HepG2 (cell line): ENCODE measurements around the gene ITGA2. TPM values are rescaled to one million over a fixed set of nuclear protein-coding genes. Genes with fewer than 3 reads are reported as not detected.

Source experiments
- FOSL2 ChIP-seq: sonication (generic); formaldehyde crosslinking; IDR thresholded peaks from 2 replicates; pipeline ENCODE4 v1.4.0; 2020; ENCODE audit warnings: missing genetic modification reagents
- FOXA3 ChIP-seq: IDR thresholded peaks from 2 replicates; pipeline ENCODE4 v1.6.1; 2016; ENCODE audit warnings: missing genetic modification reagents, missing compliant biosample characterization
- GRHL1 ChIP-seq: sonication (generic); formaldehyde crosslinking; conservative IDR thresholded peaks from 2 replicates; pipeline ENCODE4 v1.8.0; 2022; ENCODE audit warnings: missing genetic modification reagents
- HMG20A ChIP-seq: IDR thresholded peaks from 2 replicates; pipeline ENCODE4 v1.6.1; 2016; ENCODE audit warnings: borderline replicate concordance
- KAT7 ChIP-seq: IDR thresholded peaks from 2 replicates; pipeline ENCODE4 v1.6.1; 2018; ENCODE audit warnings: borderline replicate concordance, missing compliant biosample characterization
- KLF16 ChIP-seq, 2 experiments: sonication (generic) in 1 of 2; formaldehyde crosslinking in 1 of 2; IDR thresholded peaks; 2 replicates each; pipeline versions ENCODE4 v1.6.1 to v1.8.0; 2016 to 2023; ENCODE audit warnings: missing genetic modification reagents in 2 of 2, missing compliant biosample characterization in 1 of 2
- NCOA2 ChIP-seq: sonication (generic); formaldehyde crosslinking; IDR thresholded peaks from 2 replicates; pipeline ENCODE4 v1.8.0; 2022; ENCODE audit warnings: inconsistent platforms
- NFIB ChIP-seq: sonication (generic); formaldehyde crosslinking; IDR thresholded peaks from 2 replicates; pipeline ENCODE4 v1.9.0; 2021; ENCODE audit warnings: missing genetic modification reagents, mild to moderate bottlenecking, borderline replicate concordance
- SOX13 ChIP-seq, 3 experiments: fragments of 450-650 bp in 1 of 3; sonication (generic) in 1 of 3; formaldehyde crosslinking in 1 of 3; IDR thresholded peaks in 2 of 3; conservative IDR thresholded peaks in 1 of 3; 2 replicates each; pipeline versions ENCODE4 v1.5.0 to v1.6.1; 2016 to 2020; ENCODE audit warnings: antibody characterized with exemption in 1 of 3, mild to moderate bottlenecking in 1 of 3, missing compliant biosample characterization in 1 of 3, missing genetic modification reagents in 1 of 3, moderate library complexity in 1 of 3
- SOX6 ChIP-seq, 2 experiments: fragments of 450-650 bp in 1 of 2; sonication (generic) in 1 of 2; formaldehyde crosslinking in 1 of 2; IDR thresholded peaks; 2 replicates each; pipeline versions ENCODE4 v1.4.0 to v1.6.1; 2017 to 2020; ENCODE audit warnings: antibody characterized with exemption in 1 of 2, mild to moderate bottlenecking in 1 of 2, missing genetic modification reagents in 1 of 2
- ZNF512 ChIP-seq: sonication (generic); formaldehyde crosslinking; IDR thresholded peaks from 2 replicates; pipeline ENCODE4 v1.4.0; 2020; ENCODE audit warnings: mild to moderate bottlenecking, missing genetic modification reagents
- ZNF644 ChIP-seq: IDR thresholded peaks from 2 replicates; pipeline ENCODE4 v1.6.1; 2016; ENCODE audit warnings: low read depth
- polyA plus RNA-seq, 8 experiments: library from polyadenylated mRNA; depleted of rRNA in 3 of 8; stranded (reverse) in 7 of 8; unstranded in 1 of 8; fragments of >200 nt; fragmentation: Illumina TruSeq in 4 of 8; extraction: Trizol in 4 of 8; gene quantifications; 2 replicates each; pipeline versions ENCODE4 v1.2.1 to v1.2.3, GENCODE V29; 2011 to 2016; ENCODE audit warnings: low read depth in 4 of 8, missing spikeins in 1 of 8, mixed read lengths in 1 of 8; ENCODE audit not compliant: insufficient read depth in 1 of 8
- total RNA-seq, 5 experiments: library from RNA; depleted of rRNA; stranded (reverse); fragments of >200 nt; fragmentation: Illumina TruSeq; extraction: Trizol; gene quantifications; 2 replicates each; pipeline ENCODE4 v1.2.3, GENCODE V29; 2016; ENCODE audit warnings: low read depth in 1 of 5
- TF ChIP-seq, protein P1 (sequence below): IDR thresholded peaks from 2 replicates; pipeline ENCODE4 v1.4.0; 2020; ENCODE audit warnings: mild to moderate bottlenecking, missing genetic modification reagents
- TF ChIP-seq, protein P2 (sequence below), 2 experiments: fragments of 450-650 bp in 1 of 2; sonication (generic) in 1 of 2; formaldehyde crosslinking; IDR thresholded peaks; 2 replicates each; pipeline versions ENCODE4 v1.5.0 to v1.8.0; 2020 to 2022; ENCODE audit warnings: mild to moderate bottlenecking in 1 of 2, missing genetic modification reagents in 1 of 2
- TF ChIP-seq, protein P3 (sequence below): sonication (generic); formaldehyde crosslinking; IDR thresholded peaks from 2 replicates; pipeline ENCODE4 v1.5.0; 2020; ENCODE audit warnings: mild to moderate bottlenecking, missing genetic modification reagents, borderline replicate concordance

ITGA2 gene
- total and polyA plus RNA-seq, 2 of the 13 experiments (the other 11 are each of a cell fraction or from before 2014, with no cell fraction given): 15.8 to 58.3 TPM

DNA sequence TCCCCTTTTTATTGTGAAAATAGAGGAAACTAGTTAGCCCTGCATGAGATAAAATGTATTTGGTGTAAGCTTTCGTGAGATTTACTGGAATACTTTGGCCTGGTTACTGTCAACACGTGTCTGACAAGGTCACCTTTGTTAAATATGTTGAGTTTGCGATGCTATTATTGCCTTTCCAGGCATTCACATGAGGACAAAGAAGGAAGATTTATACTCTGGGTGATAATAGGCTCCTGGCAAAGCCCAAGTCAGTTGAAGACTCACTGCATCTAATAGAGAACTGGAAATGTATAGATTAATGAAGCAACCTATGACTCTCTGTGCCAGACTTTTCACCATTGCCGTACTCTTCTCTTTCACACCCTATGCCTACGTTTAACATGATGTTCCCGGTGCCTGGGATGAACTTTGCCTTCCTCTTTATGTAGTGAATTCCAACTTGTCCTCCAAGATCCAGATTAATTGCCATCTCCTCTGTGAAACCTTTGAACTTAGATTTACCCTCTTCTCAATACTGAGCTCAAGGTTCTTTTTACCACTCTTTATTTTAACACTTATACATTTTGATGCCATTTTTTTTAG, 33.9 kb downstream of the ITGA2 start (continued):
- TF ChIP-seq, protein P1, sequence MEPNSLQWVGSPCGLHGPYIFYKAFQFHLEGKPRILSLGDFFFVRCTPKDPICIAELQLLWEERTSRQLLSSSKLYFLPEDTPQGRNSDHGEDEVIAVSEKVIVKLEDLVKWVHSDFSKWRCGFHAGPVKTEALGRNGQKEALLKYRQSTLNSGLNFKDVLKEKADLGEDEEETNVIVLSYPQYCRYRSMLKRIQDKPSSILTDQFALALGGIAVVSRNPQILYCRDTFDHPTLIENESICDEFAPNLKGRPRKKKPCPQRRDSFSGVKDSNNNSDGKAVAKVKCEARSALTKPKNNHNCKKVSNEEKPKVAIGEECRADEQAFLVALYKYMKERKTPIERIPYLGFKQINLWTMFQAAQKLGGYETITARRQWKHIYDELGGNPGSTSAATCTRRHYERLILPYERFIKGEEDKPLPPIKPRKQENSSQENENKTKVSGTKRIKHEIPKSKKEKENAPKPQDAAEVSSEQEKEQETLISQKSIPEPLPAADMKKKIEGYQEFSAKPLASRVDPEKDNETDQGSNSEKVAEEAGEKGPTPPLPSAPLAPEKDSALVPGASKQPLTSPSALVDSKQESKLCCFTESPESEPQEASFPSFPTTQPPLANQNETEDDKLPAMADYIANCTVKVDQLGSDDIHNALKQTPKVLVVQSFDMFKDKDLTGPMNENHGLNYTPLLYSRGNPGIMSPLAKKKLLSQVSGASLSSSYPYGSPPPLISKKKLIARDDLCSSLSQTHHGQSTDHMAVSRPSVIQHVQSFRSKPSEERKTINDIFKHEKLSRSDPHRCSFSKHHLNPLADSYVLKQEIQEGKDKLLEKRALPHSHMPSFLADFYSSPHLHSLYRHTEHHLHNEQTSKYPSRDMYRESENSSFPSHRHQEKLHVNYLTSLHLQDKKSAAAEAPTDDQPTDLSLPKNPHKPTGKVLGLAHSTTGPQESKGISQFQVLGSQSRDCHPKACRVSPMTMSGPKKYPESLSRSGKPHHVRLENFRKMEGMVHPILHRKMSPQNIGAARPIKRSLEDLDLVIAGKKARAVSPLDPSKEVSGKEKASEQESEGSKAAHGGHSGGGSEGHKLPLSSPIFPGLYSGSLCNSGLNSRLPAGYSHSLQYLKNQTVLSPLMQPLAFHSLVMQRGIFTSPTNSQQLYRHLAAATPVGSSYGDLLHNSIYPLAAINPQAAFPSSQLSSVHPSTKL: peak; percentile 71; the same call in 1 of the 2 replicates
- TF ChIP-seq NFIB (CRISPR knock-in tag): no peak
- no peak for TF ChIP-seq KAT7 (CRISPR knock-in tag)
- TF ChIP-seq ZNF644 (CRISPR knock-in tag): peak; percentile 75
- TF ChIP-seq FOXA3 (CRISPR knock-in tag): peak; percentile 57; the same call in 1 of the 2 replicates
- TF ChIP-seq, protein P2, sequence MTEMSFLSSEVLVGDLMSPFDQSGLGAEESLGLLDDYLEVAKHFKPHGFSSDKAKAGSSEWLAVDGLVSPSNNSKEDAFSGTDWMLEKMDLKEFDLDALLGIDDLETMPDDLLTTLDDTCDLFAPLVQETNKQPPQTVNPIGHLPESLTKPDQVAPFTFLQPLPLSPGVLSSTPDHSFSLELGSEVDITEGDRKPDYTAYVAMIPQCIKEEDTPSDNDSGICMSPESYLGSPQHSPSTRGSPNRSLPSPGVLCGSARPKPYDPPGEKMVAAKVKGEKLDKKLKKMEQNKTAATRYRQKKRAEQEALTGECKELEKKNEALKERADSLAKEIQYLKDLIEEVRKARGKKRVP (CRISPR knock-in tag; IDR thresholded peaks at IDR 0.05): no peak
- no peak for TF ChIP-seq SOX6 (IDR thresholded peaks at IDR 0.05)
- TF ChIP-seq SOX6 (CRISPR knock-in tag; IDR thresholded peaks at IDR 0.05): peak; percentile 44
- TF ChIP-seq, protein P3, sequence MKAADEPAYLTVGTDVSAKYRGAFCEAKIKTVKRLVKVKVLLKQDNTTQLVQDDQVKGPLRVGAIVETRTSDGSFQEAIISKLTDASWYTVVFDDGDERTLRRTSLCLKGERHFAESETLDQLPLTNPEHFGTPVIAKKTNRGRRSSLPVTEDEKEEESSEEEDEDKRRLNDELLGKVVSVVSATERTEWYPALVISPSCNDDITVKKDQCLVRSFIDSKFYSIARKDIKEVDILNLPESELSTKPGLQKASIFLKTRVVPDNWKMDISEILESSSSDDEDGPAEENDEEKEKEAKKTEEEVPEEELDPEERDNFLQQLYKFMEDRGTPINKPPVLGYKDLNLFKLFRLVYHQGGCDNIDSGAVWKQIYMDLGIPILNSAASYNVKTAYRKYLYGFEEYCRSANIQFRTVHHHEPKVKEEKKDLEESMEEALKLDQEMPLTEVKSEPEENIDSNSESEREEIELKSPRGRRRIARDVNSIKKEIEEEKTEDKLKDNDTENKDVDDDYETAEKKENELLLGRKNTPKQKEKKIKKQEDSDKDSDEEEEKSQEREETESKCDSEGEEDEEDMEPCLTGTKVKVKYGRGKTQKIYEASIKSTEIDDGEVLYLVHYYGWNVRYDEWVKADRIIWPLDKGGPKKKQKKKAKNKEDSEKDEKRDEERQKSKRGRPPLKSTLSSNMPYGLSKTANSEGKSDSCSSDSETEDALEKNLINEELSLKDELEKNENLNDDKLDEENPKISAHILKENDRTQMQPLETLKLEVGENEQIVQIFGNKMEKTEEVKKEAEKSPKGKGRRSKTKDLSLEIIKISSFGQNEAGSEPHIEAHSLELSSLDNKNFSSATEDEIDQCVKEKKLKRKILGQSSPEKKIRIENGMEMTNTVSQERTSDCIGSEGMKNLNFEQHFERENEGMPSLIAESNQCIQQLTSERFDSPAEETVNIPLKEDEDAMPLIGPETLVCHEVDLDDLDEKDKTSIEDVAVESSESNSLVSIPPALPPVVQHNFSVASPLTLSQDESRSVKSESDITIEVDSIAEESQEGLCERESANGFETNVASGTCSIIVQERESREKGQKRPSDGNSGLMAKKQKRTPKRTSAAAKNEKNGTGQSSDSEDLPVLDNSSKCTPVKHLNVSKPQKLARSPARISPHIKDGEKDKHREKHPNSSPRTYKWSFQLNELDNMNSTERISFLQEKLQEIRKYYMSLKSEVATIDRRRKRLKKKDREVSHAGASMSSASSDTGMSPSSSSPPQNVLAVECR (CRISPR knock-in tag): no peak
- peak; percentile 79 for TF ChIP-seq NCOA2
- 0 out of 2 replicates have a peak, but pooled peaks have one; percentile 17 for TF ChIP-seq FOSL2
- no peak for TF ChIP-seq GRHL1
- 0 out of 2 replicates have a peak, but pooled peaks have one; percentile 32 for TF ChIP-seq HMG20A
- peak in 1 of 2 experiments; percentile 62; a peak in 2 of 4 replicates for TF ChIP-seq KLF16 (CRISPR knock-in tag; IDR thresholded peaks at IDR 0.05)
- TF ChIP-seq ZNF512 (CRISPR knock-in tag): no peak
- no peak for TF ChIP-seq SOX13 (IDR thresholded peaks at IDR 0.05)
- TF ChIP-seq SOX13 (CRISPR knock-in tag; conservative IDR thresholded peaks at IDR 0.05 in 1 of 2, IDR thresholded peaks at IDR 0.05 in 1 of 2): peak in 1 of 2 experiments; percentile 90; a peak in 2 of 4 replicates
